ENCODE data around the gene NPIPB6. TPM values are rescaled to one million over a fixed set of nuclear protein-coding genes. Genes with fewer than 3 reads are reported as not detected.
A peak's percentile ranks its signal among the peaks of the same experiment; 100 is the strongest.

NPIPB6 gene
- total RNA-seq, 1 donor from 2014 or later, result 6.8 TPM

- DNase-seq (no peak), ATAC-seq (ENCODE audit: low read depth) (no peak)
- POLR2A ChIA-PET, result no interaction called here
- CTCF ChIA-PET, result interaction anchor here (1.0 kb wide), 1 partner anchor 42 kb away, joined by 3 read pairs; no protein-coding TSS in a partner anchor
- peaks cover 5% of the 10 kb centered on the region for H3K4me1 Mint-ChIP-seq
- no peaks in the 10 kb centered on the region for H3K9me3 Mint-ChIP-seq
- H3K27me3 Mint-ChIP-seq, result no peaks in the 10 kb centered on the region
- H3K36me3 Mint-ChIP-seq (ENCODE audit: low read depth), result no peaks in the 10 kb centered on the region
- no peak for TF ChIP-seq CTCF (IDR thresholded peaks at IDR 0.05)
- H3K4me3 Mint-ChIP-seq, result no peak overlapping the region
- no peak overlapping the region for H3K27ac Mint-ChIP-seq
- intact Hi-C loops (cut with micrococcal nuclease), result no loop called here
Observed at GRCh38 chr16:28324235-28324886, 38.9 kb downstream of the NPIPB6 start.

GRCh38 chr16:28321700-28322411 lies 41.5 kb downstream of the NPIPB6 start:
- DNase-seq (peak; percentile 40), ATAC-seq (ENCODE audit: low read depth) (peak; percentile 70)
- TF ChIP-seq CTCF (IDR thresholded peaks at IDR 0.05), result no peak
- Mint-ChIP-seq H3K36me3 (ENCODE audit: low read depth) (no peaks in the 10 kb centered on the region), H3K27ac (no peak overlapping the region), H3K9me3 (no peaks in the 10 kb centered on the region), H3K27me3 (no peaks in the 10 kb centered on the region), H3K4me1 (peaks cover 3% of the 10 kb centered on the region), H3K4me3 (no peak overlapping the region)
- intact Hi-C loops (cut with micrococcal nuclease), result no loop called here
- POLR2A ChIA-PET, result no interaction called here
- CTCF ChIA-PET, result interaction anchor here (1.8 kb wide), 1 partner anchor 29 kb away, joined by 5 read pairs; the partner anchor contains the start of gene SBK1

GRCh38 chr16:28320741-28321140 lies 42.6 kb downstream of the NPIPB6 start:
- Mint-ChIP-seq H3K4me1 (peaks cover 3% of the 10 kb centered on the region), H3K4me3 (no peak overlapping the region), H3K36me3 (ENCODE audit: low read depth) (no peaks in the 10 kb centered on the region), H3K27ac (no peak overlapping the region), H3K9me3 (no peaks in the 10 kb centered on the region), H3K27me3 (no peaks in the 10 kb centered on the region)
- DNase-seq (no peak), ATAC-seq (ENCODE audit: low read depth) (no peak)
- intact Hi-C loops (cut with micrococcal nuclease), result no loop called here
- POLR2A ChIA-PET, result no interaction called here
- TF ChIP-seq CTCF (IDR thresholded peaks at IDR 0.05), result no peak
- CTCF ChIA-PET, result interaction anchor here (1.8 kb wide), 1 partner anchor 28 kb away, joined by 5 read pairs; the partner anchor contains the start of gene SBK1

- ChIA-PET POLR2A (no interaction called here), CTCF (interaction anchor here (1.5 to 1.8 kb wide), 2 partner anchors 9 to 27 kb away, joined by 3 to 5 read pairs; partner anchors contain the start of gene SBK1)
- H3K9me3 Mint-ChIP-seq, result no peaks in the 10 kb centered on the region
- no peaks in the 10 kb centered on the region for H3K27me3 Mint-ChIP-seq
- H3K27ac Mint-ChIP-seq, result no peak overlapping the region
- H3K4me1 Mint-ChIP-seq, result peaks cover 3% of the 10 kb centered on the region
- ATAC-seq (ENCODE audit: low read depth), result no peak
- intact Hi-C loops (cut with micrococcal nuclease), result no loop called here
- no peak for DNase-seq
- no peak overlapping the region for H3K4me3 Mint-ChIP-seq
- H3K36me3 Mint-ChIP-seq (ENCODE audit: low read depth), result no peaks in the 10 kb centered on the region
- TF ChIP-seq CTCF (IDR thresholded peaks at IDR 0.05), result no peak
Observed at GRCh38 chr16:28320023-28320561, 43.2 kb downstream of the NPIPB6 start.

GRCh38 chr16:28319476-28320022 lies 43.8 kb downstream of the NPIPB6 start:
- Mint-ChIP-seq H3K4me3 (no peak overlapping the region), H3K9me3 (no peaks in the 10 kb centered on the region), H3K36me3 (ENCODE audit: low read depth) (no peaks in the 10 kb centered on the region), H3K27me3 (no peaks in the 10 kb centered on the region), H3K27ac (no peak overlapping the region), H3K4me1 (peaks cover 3% of the 10 kb centered on the region)
- ChIA-PET POLR2A (no interaction called here), CTCF (interaction anchor here (1.5 kb wide), 1 partner anchor 8 kb away, joined by 3 read pairs; no protein-coding TSS in a partner anchor)
- DNase-seq, result no peak
- intact Hi-C loops (cut with micrococcal nuclease), result loop anchor here (5.0 kb wide), 1 partner anchor 347 kb away; no protein-coding TSS in a partner anchor
- no peak for ATAC-seq (ENCODE audit: low read depth)
- TF ChIP-seq CTCF (IDR thresholded peaks at IDR 0.05), result no peak
